GM19351 (cell line): ENCODE results near the gene WWP2.
"Not testable (repeated sequence)": the region's sequence is repeated elsewhere in the genome, so short reads cannot be mapped to it uniquely, and the experiment has no call there.

Source experiments
- ATAC-seq: cut with Tn5 transposase; IDR thresholded peaks from one replicate; pipeline ENCODE4 v1.9.1; 2021; ENCODE audit warnings: mild to moderate bottlenecking, moderate library complexity; ENCODE audit not compliant: unreplicated experiment

WWP2 gene

DNA sequence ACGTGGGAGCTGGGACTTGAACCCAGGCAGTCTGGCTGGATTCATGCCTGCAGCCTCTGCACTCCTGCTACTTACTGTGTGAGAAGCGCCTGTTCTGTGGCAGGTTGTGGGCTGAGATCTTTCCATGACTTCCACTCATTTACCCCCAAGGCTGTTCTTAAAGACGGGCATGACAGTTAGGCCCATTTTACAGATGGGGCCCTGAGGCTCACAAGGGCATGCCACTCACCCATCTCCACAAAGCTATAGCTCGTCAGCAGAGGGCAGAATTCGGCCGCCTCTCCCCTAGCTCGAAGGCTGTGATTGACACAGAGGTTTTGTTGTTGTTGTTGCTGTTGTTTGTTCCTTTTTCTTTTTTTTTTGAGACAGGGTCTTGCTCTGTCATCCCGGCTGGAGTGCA is 210.8 kb downstream of the WWP2 start:
- ATAC-seq = not testable (repeated sequence)

DNA sequence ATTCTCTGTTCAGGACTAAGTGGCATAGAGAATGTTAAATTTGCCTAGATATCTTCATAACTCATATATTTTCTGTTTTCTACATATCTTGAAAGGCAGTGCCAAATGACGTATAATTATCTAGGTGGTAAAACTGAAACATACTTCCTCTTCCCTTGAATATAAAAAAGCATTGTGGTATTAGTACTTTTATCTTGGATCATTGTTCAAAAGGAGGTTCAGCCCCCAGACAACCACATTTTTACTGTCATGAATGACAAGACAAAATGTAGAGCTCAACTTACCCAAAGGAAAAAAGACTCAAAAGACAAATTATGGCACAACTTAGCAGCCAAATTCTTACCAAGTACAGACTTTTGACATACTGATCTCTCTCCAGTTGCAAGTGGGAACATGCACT is 223.1 kb downstream of the WWP2 start:
- ATAC-seq = not testable (repeated sequence)
